Mesodermal cell (in vitro differentiated cells): ENCODE measurements around the gene MYRFL.

Experiments
- H3K27ac ChIP-seq: 2 replicates; pipeline ENCODE4 v1.7.0; 2013; ENCODE audit warnings: mild to moderate bottlenecking, low read depth, low read length, moderate library complexity; ENCODE audit not compliant: severe bottlenecking
- H3K36me3 ChIP-seq: 2 replicates; pipeline ENCODE4 v1.7.1; 2013; ENCODE audit warnings: mild to moderate bottlenecking, low read length, moderate library complexity; ENCODE audit not compliant: control insufficient read depth, insufficient read depth
- H3K4me1 ChIP-seq: one replicate; pipeline ENCODE4 v1.7.1; 2013; ENCODE audit warnings: mild to moderate bottlenecking, low read length; ENCODE audit not compliant: insufficient read depth, control insufficient read depth, poor library complexity, severe bottlenecking
- H3K4me3 ChIP-seq: 2 replicates; pipeline ENCODE4 v1.7.0; 2013; ENCODE audit warnings: low read length, control low read depth, mild to moderate bottlenecking; ENCODE audit not compliant: insufficient read depth, poor library complexity, severe bottlenecking; ENCODE audit errors: extremely low read depth
- H3K9me3 ChIP-seq: 2 replicates; pipeline ENCODE4 v1.7.1; 2013; ENCODE audit warnings: mild to moderate bottlenecking, low read length, moderate library complexity; ENCODE audit not compliant: control insufficient read depth
- WGBS, 2 experiments: methylation state at CpG; one replicate each; pipeline ENCODE4 v1.1.5; 2013; ENCODE audit warnings: missing lambda C conversion rate in 2 of 2; ENCODE audit not compliant: insufficient coverage in 2 of 2; 5-methylcytosine and 5-hydroxymethylcytosine counted together

MYRFL gene

DNA sequence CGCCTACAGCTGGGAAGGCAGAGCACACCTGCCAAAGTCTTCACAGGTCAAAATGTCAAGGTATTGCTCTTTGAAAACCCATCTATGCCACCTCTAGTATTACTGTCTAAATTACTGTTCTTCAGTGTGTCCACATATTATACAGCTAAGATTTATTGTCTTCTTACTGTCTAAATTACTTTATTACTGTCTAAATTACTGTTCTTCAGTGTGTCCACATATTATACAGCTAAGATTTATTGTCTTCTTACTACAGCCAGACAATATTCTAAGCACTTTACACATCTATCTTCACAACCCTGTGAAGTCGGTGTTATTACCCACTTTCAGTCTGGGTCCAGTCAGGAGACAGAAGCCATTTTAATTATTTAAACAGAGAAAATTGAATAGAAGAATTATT, 173.9 kb downstream of the MYRFL start:
- H3K9me3 ChIP-seq, result no peaks in the 10 kb centered on the region
- no CpG with 5 or more reads among the region's 2 CpGs for WGBS, 2 experiments

DNA sequence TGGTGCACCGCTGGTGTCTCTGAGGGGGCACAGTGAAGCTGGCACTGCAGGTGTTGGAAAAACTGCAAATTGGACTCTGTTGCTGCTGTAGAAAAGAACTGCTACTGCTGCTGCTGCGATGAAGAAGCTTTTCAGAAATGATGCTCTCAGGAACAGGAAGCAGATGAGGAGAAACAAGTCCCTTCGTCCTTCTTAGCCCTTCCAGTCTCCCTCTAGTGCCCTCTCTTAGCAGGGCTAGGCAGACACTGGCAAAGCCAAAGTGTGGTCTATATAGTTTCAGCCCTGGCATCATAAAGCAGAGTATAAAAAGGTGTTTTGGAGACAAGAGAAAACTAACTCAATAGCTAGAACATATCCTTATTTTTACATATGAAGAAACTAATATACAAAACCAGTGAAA, 174.5 kb downstream of the MYRFL start:
- H3K4me1 ChIP-seq, result no peaks in the 10 kb centered on the region
- H3K4me3 ChIP-seq, result no peak overlapping the region
- H3K36me3 ChIP-seq, result no peaks in the 10 kb centered on the region
- no peaks in the 10 kb centered on the region for H3K9me3 ChIP-seq
- WGBS, 2 experiments, result 68 to 100% methylated on average over 2 to 3 of the region's 3 CpGs
- no peak overlapping the region for H3K27ac ChIP-seq

More for the DNA sequence above, 173.9 kb downstream of the MYRFL start:
- H3K27ac ChIP-seq, result no peak overlapping the region
- no peaks in the 10 kb centered on the region for H3K36me3 ChIP-seq
- no peak overlapping the region for H3K4me3 ChIP-seq
- no peaks in the 10 kb centered on the region for H3K4me1 ChIP-seq

DNA sequence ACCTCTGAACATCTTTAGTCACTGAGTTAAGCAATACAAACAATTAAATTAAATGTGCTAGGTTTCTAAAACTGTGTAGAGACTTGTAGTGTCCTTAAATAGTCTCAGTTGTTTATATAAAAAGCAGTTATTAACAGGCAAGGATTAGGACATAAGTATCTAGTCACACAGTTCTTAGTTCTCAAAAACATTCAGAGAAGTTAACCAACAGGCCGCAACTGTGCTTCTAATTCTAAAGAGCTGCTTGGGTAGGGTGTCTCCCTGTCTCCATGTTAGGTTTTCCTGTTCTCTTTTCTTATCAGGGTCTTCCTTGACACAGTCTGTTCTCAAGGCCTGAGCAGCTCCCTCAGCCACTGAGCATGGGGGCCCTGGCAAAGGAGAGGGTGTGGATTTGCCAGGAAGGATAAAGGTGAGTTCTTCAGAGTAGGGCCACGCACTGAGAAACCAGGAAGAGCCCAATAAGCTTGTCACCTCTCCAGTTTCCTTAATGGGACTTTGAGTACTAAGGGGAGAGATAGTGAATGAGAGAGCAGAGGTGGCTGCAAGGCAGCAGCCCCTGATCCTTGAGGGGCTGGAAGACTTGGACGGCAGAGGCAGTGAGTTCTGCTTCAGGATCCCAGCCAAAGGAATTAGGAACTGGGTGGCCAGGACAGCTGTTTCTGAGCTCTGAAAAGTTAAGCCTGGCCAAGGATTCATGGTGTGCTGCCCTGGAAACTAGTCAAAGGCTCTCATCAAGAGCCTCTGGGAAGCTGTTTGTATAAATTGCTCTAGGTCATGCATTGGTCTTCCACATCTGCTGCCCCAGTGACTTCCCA, 177.3 kb downstream of the MYRFL start:
- WGBS, 2 experiments, result 81 to 97% methylated on average over 3 of the region's 3 CpGs
- H3K36me3 ChIP-seq, result no peaks in the 10 kb centered on the region
- H3K27ac ChIP-seq, result no peak overlapping the region
- H3K4me1 ChIP-seq, result no peaks in the 10 kb centered on the region
- H3K4me3 ChIP-seq, result no peak overlapping the region
- H3K9me3 ChIP-seq, result no peaks in the 10 kb centered on the region

DNA sequence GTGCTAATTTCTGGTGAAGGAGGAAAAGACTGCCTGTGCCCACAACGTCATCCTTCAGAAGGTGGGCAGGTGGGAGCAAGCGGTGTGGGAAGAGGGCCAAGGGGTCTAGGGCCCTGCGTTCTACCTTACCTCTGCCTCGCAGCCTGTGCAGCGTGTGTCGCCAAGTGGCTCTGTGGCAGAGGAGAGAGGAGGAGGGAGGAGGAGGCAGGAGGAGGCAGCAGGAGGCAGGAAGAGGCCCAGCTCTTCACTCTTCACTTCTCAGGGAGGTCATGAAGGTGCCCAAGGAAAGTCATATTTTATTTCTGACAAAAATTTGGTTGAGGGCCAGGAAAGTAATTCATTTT, 177.9 kb downstream of the MYRFL start:
- whole genome bisulfite sequencing, 2 experiments, result 91 to 93% methylated on average over 4 of the region's 6 CpGs
- no peak overlapping the region for H3K4me3 ChIP-seq
- no peaks in the 10 kb centered on the region for H3K36me3 ChIP-seq
- no peaks in the 10 kb centered on the region for H3K9me3 ChIP-seq
- H3K27ac ChIP-seq, result no peak overlapping the region
- H3K4me1 ChIP-seq, result no peaks in the 10 kb centered on the region

DNA sequence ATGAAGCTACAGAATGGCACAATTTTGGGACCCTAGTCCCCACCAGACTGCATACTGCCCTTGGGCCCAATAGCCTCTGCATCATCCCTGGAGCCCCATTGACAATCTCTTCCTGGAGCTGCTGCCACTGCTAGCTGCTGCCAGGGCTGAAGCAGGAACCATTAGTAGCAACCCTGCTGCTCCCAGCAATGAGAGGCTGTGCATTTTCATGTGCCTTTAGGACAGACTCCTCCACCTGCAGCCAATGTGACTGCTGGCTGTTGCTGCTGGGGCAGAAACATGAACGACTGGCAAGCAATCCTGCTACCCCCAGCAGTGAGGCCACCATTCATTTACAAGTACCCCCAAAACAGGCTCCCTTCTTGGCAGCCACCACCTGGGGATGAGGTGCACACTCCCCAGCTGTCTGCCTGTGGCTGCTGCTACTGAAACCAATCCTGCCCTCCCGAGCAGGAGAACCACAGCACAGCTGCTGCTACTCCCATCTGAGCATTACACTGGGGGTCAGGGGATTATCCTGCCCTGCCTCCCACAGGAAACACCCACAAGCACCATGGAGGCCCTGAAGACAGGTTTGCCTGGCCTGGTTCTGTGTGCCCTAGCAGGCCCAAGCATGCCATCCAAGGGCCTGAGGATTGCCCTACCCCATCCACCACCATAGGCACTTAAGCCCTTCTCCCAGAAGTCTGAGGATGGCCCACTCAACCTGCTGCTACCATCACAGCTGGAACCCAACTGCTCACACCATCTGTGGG, 181.0 kb downstream of the MYRFL start:
- 83 to 90% methylated on average over 2 of the region's 2 CpGs for WGBS, 2 experiments
- H3K27ac ChIP-seq, result no peak overlapping the region

DNA sequence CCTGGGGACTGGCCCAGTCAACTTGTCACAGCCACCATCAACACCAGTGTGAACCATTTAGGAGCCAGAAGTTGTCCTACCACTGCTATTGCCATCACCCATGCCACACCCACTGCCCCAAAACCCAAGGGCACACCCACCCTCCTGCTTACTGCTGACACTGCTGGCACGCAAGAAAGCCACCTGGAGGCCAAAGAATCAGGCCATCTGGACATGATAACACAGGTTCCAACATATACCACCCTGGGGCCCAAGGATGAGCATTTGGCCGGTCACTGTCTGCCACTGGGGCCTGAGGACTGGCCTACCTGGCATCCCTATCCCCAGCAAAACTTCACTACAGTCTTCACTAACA, 181.6 kb downstream of the MYRFL start:
- no peaks in the 10 kb centered on the region for H3K4me1 ChIP-seq
- H3K27ac ChIP-seq, result no peak overlapping the region
- 44 to 100% methylated on average over 1 to 2 of the region's 2 CpGs for WGBS, 2 experiments
- H3K36me3 ChIP-seq, result no peaks in the 10 kb centered on the region
- no peaks in the 10 kb centered on the region for H3K9me3 ChIP-seq
- no peak overlapping the region for H3K4me3 ChIP-seq

More for the DNA sequence above, 181.0 kb downstream of the MYRFL start:
- H3K9me3 ChIP-seq, result no peaks in the 10 kb centered on the region
- H3K4me3 ChIP-seq, result no peak overlapping the region
- H3K4me1 ChIP-seq, result no peaks in the 10 kb centered on the region
- H3K36me3 ChIP-seq, result no peaks in the 10 kb centered on the region

DNA sequence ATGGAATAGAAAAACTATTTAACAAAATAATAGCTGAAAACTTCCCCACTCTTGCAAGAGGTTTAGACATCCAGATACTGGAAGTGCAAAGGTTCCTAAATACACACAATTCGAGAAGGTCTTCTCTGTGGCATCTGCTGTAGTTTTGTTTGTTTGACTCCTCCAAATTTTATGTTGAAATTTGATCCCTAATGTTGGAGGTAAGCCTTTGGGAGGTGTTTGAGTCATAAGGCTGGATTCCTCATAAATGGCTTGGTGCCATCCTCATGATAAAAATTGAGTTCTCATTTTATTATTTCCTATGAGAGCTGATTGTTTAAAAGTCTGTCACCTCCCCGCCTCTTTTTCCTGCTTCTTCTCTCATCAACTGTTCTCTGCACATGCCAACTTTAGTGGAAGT, 182.7 kb downstream of the MYRFL start:
- H3K27ac ChIP-seq, result no peak overlapping the region
- WGBS, 2 experiments, result 100% methylated on average over 1 of the region's 2 CpGs; no CpG with 5 or more reads in 1 of the 2 experiments

More for the DNA sequence above, 182.7 kb downstream of the MYRFL start:
- Histone ChIP-seq H3K9me3 (no peaks in the 10 kb centered on the region), H3K36me3 (no peaks in the 10 kb centered on the region), H3K4me3 (no peak overlapping the region), H3K4me1 (no peaks in the 10 kb centered on the region)
